GM18867 (cell line): ENCODE results near the gene DHRSX.
"Not testable (repeated sequence)": the region's sequence is repeated elsewhere in the genome, so short reads cannot be mapped to it uniquely, and the experiment has no call there.

Experiments used
- ATAC-seq: cut with Tn5 transposase; IDR thresholded peaks from one replicate; pipeline ENCODE4 v1.9.1; 2021; ENCODE audit warnings: mild to moderate bottlenecking, moderate library complexity; ENCODE audit not compliant: unreplicated experiment

The DHRSX gene

DNA sequence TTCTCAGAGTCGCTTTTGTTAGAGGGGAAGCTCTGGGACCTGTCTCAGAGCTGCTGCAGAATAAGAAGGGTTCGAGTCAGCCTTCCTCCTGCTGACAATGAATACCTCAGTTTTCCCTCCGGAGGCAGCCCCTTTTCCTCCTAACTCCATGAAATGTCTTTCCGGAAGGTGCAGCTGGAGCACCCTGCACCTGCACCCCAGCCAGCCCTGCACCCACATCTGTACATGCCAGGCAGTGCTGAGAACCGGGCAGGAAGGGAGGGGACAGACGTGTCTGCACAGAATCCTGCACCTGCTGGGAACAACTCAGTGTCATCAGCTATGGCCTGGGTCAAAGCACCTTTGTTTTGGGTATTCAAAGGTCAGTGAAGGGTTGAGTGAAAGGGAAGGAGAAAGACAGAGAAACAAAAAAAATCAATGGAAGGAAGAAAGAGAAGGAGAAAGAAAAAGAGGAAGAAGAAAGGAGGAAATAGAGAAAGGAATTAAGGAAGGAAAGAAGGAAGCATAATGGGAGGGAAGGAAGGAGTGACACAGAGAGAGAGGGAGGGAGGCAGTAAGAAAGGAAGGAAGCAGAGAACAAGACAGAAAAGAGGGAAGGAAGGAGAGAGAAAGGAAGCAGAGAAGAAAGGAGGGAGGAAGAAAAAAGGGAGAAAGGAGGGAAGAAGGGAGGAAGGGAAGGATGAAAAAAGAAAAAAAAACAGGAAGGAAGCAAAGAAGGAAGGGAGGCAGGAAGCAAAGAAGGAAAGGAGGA, 273.7 kb downstream of the DHRSX start:
- ATAC-seq: no peak

DNA sequence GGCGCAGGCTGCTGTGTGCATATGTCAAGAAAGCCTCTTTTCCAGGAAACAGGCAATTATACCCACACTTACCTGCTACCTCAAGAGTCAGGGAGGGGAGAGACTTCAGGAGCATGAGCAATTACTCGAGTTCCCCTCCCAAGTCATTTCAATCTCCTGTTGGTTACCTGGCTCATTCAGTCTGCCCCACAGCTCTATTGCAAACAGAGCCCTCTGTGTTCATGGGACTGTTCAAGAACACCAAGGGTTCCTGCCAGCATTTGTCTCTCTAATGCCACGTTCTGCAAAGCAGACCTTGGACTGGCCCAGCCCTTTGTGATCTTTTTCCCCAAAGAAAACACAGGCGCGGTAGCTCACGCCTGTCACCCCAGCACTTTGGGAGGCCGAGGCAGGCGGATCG, 274.6 kb downstream of the DHRSX start:
- ATAC-seq: no peak

DNA sequence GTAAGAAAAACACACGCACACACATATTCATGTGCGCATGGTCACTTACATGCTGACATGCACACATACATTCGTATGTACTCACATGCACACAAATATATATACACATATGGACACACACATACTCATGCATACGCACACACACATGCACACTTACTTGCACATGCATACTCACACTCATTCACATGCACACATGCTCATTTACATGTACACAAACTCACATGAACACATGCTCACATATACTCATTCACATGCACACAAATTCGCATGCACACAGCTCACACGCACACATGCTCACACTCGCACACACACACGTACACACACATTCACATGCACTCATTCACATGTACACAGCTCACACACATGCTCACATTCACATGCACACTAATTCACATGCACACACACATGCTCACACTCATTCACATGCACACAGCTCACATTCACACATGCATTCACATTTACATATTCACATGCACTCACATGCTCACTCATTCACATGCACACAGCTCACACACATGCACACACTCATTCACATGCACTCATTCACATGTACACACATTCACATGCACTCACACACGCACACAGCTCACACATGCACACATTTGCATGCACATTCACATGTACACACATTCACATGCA, 276.1 kb downstream of the DHRSX start:
- no peak for ATAC-seq

DNA sequence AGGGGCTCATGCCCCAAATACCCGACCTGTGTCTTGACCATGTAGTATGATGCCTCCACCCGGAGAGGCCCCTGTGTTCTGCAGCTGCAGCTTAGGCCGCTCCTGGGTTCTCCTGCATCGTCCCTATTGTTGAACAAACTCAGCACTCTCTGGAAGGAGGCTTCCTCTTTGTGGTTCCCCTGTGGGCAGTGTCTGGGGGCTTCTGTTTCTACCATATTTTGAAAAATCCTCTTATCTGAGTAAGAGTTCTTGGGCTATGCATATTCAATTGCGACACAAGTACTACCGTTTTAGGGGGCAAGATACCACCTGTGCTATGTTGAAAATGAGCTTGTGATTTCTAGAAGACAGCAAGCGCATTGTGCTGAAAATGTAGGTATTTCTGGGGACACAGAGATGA, 276.6 kb downstream of the DHRSX start:
- ATAC-seq: no peak

DNA sequence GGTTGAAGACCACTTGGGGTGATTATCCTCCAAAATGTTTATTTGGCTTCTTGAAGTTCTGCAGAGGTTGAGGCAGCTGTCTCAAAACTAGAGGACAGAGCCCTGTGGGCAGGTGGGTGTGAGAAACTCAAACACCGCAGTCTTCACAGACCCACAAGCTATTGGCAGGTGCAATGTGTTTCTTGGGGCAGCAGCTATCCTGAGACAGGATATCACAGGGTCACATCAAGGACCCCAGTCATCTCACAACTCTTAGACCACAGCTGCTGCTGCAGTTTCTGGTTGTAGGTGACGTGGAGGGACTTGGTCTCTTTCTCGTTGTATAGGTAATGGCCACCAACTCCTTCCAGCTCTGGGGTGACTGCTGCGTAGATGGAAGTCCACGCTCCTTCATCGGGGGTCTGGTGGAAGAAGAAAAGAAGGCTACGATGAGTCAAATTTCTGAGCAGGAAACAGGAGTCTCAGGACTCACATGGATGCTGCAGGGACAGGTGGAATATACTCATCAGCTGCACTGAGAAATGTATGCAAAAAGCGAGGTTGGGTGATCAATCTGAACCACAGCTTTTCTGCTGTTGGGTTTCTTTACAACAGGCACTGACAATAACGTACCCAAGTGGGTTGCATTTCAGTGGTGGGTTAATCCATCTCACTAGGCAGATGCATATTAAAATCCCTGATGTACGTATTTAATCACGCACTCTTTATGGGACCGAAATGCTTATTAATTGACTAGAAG, 279.8 kb downstream of the DHRSX start:
- no peak for ATAC-seq

DNA sequence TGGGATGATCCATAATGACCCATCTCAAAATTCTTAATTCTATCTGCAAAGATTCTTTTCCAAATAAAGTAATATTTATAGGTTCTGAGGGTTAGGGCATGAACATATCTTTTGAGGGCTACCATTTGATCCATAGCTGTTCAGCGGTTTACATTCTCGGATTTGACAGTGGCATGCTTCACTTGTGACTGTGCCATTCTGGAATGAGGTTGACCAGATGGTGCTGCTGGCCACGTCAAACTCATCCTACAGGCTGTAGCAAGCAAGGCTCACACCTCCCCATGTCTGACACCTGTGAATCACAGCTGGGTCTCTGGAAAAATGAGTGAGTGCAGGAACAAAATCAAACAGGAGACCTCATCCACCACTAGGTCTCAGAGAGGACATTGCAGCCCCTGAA, 280.5 kb downstream of the DHRSX start:
- ATAC-seq: no peak

DNA sequence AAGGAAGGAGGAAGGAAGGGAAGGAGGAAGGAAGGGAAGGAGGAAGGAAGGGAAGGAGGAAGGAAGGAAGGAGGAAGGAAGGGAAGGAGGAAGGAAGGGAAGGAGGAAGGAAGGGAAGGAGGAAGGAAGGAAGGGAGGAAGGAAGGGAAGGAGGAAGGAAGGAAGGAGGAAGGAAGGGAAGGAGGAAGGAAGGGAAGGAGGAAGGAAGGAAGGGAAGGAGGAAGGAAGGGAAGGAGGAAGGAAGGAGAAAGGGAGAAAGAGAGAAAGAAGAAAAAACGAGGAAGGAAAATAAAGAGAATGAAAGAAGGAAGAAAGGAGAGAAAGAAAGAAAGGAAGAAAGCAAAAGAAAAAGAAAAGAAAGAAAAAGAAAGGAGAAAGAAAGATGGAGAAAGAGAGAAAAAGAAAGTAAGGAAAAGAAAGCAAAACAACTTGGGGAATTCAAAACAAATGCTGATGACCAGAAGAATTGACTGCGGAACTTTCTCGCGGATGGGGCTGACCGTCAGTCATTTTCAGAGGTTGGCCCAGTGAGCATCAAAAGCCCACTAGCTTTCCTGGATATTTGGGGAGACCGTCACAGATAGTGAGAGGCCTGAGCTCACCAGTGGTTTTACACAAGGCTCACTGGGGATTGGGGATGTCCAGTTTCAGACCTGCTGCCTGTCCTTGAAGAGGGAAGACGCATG, 286.5 kb downstream of the DHRSX start:
- not testable (repeated sequence) for ATAC-seq

DNA sequence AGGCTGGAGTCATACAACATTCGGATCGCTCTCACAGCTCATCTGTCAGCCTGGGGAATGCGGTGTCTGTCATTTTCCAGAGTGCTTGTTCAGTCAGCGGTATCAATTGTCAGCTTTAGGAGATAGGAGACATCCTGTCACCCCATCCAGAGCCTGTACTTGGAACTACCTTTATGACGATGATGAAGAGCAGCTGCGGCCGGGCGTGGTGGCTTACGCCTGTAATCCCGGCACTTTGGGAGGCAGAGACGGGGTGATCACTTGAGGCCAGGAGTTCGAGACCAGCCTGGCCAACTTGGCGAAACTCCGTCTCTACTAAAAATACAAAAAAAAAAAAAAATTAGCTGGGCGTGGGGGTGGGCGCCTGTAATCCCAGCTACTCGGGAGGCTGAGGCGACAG, 289.1 kb downstream of the DHRSX start:
- not testable (repeated sequence) for ATAC-seq

DNA sequence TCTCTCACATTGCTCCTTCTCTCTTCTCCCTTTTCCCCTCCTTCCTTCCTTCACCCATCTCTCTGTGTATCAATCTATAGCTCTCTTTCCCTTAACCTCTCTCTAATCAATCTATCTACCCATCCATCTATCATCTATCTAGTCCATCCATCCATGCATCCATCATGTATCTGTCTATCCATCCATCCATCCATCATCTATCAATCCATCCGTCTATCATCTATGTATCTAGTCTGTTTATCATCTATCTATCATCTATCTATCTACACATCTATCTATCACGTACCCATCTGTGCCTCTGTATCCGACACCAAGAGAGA, 307.5 kb downstream of the DHRSX start:
- no peak for ATAC-seq

DNA sequence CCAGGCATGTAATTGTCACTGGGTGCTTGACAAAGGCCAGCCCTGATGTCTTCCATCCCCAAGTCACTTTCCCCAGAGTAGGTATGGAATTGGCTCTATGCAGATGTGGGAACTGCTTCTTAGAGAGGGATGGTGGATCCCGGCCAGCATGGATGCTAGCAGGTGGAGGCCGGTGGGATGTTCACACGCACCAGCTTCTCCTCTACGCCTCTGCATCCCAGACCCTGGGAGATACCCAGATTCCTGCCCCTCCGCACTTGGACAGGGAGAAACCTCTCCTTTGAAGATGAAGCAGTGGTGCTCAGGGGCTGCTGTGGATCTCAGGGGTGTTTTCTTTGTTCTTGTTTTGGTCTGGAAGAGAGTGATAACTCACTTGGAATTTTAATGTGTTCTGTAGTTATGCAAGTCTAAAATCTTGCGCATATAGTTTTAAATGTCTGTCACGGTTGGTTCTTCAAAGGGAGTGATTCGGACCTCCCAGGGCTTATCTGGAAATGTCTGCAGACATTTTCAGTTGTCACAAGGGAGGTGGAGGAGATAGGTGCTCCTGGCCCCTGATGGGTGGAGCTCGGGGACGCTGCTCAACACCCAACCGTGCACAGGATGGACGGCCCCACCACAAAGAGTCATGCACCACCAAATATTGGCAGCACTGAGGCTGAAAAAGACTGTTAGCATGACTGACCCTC, 308.0 kb downstream of the DHRSX start:
- no peak for ATAC-seq

DNA sequence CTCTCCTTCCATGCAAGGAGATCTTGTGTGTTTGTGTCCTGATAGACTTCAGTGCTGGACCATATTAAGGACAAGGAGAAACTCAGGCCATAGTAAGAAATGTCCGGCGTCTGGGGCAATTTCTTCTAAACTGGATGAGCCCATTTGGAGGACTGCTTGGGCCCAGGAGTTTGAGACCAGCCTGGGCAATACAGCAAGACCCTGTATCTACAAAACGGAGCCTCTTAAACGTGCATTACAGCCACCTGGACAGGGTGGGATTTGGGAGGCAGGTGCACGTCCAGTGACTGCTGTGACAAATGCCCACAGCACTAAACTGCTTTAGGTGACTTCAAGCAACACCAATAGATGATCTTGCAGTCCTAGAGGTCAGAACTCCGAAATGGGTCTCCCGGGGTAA, 311.9 kb downstream of the DHRSX start:
- no peak for ATAC-seq

DNA sequence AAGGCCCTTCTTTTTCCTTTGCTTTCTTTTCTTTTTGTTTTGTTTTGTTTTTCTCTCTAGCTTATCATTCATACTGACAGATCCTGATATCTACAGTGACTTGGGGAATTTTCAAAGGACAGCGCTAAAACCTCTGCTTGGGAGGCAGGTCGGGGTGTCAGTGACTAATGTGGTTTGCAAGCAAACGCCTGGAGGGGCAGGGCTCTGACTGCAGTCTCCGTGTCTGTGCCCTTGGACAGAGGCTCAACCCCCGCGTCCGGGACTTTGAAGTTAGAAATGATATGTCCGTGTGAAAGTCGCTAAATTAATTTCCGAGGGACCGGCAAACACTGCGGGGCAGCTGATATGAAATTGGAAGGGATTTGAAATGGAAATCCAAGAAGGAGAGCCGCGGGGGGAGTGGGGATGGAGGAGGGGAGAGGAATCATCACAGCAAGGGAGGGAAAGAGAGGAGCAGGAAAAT, 312.4 kb downstream of the DHRSX start:
- no peak for ATAC-seq

- ATAC-seq: no peak
Observed at GRCh38 chrX:2187352-2188115, 313.2 kb downstream of the DHRSX start.

DNA sequence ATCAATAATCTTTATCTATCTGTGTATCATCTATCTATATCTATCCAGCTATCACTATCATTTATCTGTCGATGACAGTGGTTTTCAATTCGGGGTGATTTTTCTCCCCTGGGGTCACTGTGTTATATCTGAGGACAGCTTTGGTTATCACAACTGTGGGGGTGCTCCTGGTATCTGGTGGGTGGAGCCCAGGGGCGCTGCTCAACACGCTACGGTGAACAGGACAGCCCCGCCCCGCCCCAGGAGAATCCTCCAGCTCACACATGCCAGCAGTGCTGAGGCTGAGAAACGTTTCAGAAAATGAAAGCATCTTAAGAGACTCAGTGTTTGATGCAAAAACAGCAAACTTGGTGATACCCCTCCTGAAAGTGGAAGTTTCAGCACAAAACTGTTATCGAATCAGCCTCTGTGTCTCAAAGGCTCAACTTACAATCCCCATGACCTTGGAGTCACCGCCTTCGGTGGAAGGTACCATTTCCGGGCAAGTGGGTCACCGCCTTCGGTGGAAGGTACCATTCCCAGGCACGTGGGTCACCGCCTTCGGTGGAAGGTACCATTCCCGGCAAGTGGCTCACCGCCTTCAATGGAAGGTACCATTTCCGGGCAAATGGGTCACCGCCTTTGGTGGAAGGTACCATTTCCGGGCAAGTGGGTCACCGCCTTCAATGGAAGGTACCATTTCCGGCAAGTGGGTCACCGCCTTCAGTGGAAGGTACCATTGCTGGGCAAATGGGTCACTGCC, 315.3 kb downstream of the DHRSX start:
- ATAC-seq: no peak

- ATAC-seq: no peak
Observed at GRCh38 chrX:2184089-2184488, 316.7 kb downstream of the DHRSX start.

GRCh38 chrX:2183193-2183725, 317.5 kb downstream of the DHRSX start:
- no peak for ATAC-seq

- ATAC-seq: no peak
Observed at GRCh38 chrX:2177541-2177940, 323.2 kb downstream of the DHRSX start.

- no peak for ATAC-seq
Observed at GRCh38 chrX:2176733-2177132, 324.0 kb downstream of the DHRSX start.

GRCh38 chrX:2176274-2176673, 324.5 kb downstream of the DHRSX start:
- ATAC-seq: no peak
